Erythroblast (primary cell): ENCODE measurements around the gene TAC4.

Experiments
- GATA1 ChIP-seq: IDR thresholded peaks from 2 replicates; pipeline ENCODE4 v1.6.1; 2011; ENCODE audit warnings: low read depth, mild to moderate bottlenecking, control low read depth, low read length, moderate library complexity
- POLR2A ChIP-seq: IDR thresholded peaks from 2 replicates; pipeline ENCODE4 v1.6.1; 2011; ENCODE audit warnings: mild to moderate bottlenecking, low read length

GRCh38 chr17:49798738-49799137, 49.1 kb downstream of the TAC4 start:
- TF ChIP-seq POLR2A: no peak
- TF ChIP-seq GATA1: no peak
